Adrenal gland (tissue), 5 donors: ENCODE results near the gene WDCP.

Source experiments
- POLR2A ChIP-seq, 2 donors: fragments of 450-650 bp; IDR thresholded peaks; one replicate each; pipeline ENCODE4 v1.6.1; 2017; ENCODE audit warnings: antibody characterized with exemption in 2 of 2, mild to moderate bottlenecking in 2 of 2, moderate library complexity in 1 of 2
- TF ChIP-seq, protein P1 (sequence below), 6 experiments: fragments of 450-650 bp in 4 of 6; fragments of 200-600 bp in 2 of 6; sonication (generic) in 1 of 6; IDR thresholded peaks; 1 replicate in 5 of 6; 2 replicates in 1 of 6; pipeline versions ENCODE4 v1.5.1 to v1.8.0; 2016 to 2021; ENCODE audit warnings: antibody characterized with exemption in 6 of 6, mild to moderate bottlenecking in 2 of 6, moderate library complexity in 1 of 6
- donor health status: DM: no; HTN: no; CAD: no.

GRCh38 chr2:24010477-24011249, 36.5 kb downstream of the WDCP start:
- TF ChIP-seq, protein P1, sequence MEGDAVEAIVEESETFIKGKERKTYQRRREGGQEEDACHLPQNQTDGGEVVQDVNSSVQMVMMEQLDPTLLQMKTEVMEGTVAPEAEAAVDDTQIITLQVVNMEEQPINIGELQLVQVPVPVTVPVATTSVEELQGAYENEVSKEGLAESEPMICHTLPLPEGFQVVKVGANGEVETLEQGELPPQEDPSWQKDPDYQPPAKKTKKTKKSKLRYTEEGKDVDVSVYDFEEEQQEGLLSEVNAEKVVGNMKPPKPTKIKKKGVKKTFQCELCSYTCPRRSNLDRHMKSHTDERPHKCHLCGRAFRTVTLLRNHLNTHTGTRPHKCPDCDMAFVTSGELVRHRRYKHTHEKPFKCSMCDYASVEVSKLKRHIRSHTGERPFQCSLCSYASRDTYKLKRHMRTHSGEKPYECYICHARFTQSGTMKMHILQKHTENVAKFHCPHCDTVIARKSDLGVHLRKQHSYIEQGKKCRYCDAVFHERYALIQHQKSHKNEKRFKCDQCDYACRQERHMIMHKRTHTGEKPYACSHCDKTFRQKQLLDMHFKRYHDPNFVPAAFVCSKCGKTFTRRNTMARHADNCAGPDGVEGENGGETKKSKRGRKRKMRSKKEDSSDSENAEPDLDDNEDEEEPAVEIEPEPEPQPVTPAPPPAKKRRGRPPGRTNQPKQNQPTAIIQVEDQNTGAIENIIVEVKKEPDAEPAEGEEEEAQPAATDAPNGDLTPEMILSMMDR (IDR thresholded peaks at IDR 0.05), result no peak
- no peak for TF ChIP-seq POLR2A (IDR thresholded peaks at IDR 0.05)
